BE2C (cell line): Measurements from ENCODE around the gene ZNF236.
A peak's percentile ranks its signal among the peaks of the same experiment; 100 is the strongest.

Source experiments
- DNase-seq: peaks from one replicate; pipeline ENCODE4 v3.0.0-alpha.2; 2020
- H3K27me3 ChIP-seq: fragments of 250-450 bp; sonication (Bioruptor Pico); 2 replicates; pipeline ENCODE4 v1.5.1; 2020; ENCODE audit warnings: mild to moderate bottlenecking
- H3K36me3 ChIP-seq: fragments of 250-450 bp; sonication (Bioruptor Pico); 2 replicates; pipeline ENCODE4 v1.5.1; 2020; ENCODE audit warnings: mild to moderate bottlenecking
- H3K4me1 ChIP-seq: fragments of 250-450 bp; sonication (Bioruptor Pico); 2 replicates; pipeline ENCODE4 v1.5.1; 2020
- H3K4me3 ChIP-seq: 2 replicates; pipeline ENCODE4 v1.5.1; 2011; ENCODE audit warnings: low read depth, low read length
- H3K9me3 ChIP-seq: fragments of 250-450 bp; sonication (Bioruptor Pico); 2 replicates; pipeline ENCODE4 v1.5.1; 2020
- TF ChIP-seq, protein P1 (sequence below): IDR thresholded peaks from 2 replicates; pipeline ENCODE4 v1.5.1; 2012; ENCODE audit warnings: mild to moderate bottlenecking, low read depth, low read length

The ZNF236 gene

DNA sequence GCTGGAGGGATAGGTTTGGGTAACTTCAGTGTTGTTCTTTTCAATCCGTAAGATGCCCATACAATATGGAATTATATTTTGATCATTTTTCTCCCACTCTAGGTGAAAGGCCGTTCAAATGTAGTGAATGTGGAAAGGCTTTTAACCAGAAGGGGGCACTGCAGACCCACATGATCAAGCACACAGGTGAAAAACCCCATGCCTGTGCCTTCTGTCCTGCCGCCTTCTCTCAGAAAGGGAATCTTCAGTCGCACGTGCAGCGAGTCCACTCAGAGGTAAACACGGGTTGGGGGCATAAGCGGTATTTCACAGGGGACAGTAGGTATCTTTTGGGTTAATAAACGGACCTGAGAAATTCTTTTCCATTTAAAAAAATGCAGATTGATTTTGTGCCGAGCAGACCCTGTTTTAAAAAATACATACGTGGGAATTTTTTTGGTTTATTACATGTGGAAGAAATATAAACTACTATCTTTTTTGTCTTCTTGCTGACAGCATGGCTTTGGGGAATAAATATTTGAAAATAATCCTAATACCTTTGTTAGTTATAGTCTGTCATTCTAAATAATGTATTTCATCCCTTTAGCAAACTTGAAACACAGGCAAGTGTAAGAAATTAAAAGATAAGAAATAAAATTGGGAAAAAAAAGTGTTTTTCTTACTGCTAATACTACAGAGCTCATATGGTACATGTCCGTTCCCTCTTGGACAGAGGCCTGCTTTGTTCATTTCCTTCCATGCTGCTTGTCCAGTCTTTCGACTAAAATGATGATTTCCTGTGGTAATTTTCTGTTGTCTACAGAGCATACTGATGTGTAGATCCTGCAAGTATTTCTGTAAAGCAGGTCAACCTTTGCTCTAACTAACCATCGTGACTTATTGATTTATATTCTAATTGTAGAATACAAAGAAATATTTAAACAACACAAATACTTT lies 53.3 kb downstream of the ZNF236 start:
- no peaks in the 10 kb centered on the region for H3K4me1 ChIP-seq
- TF ChIP-seq, protein P1, sequence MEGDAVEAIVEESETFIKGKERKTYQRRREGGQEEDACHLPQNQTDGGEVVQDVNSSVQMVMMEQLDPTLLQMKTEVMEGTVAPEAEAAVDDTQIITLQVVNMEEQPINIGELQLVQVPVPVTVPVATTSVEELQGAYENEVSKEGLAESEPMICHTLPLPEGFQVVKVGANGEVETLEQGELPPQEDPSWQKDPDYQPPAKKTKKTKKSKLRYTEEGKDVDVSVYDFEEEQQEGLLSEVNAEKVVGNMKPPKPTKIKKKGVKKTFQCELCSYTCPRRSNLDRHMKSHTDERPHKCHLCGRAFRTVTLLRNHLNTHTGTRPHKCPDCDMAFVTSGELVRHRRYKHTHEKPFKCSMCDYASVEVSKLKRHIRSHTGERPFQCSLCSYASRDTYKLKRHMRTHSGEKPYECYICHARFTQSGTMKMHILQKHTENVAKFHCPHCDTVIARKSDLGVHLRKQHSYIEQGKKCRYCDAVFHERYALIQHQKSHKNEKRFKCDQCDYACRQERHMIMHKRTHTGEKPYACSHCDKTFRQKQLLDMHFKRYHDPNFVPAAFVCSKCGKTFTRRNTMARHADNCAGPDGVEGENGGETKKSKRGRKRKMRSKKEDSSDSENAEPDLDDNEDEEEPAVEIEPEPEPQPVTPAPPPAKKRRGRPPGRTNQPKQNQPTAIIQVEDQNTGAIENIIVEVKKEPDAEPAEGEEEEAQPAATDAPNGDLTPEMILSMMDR: peak; percentile 67
- no peak overlapping the region for H3K4me3 ChIP-seq
- no peaks in the 10 kb centered on the region for H3K9me3 ChIP-seq
- DNase-seq: peak; percentile 44
- H3K27me3 ChIP-seq: no peaks in the 10 kb centered on the region
- H3K36me3 ChIP-seq: no peaks in the 10 kb centered on the region

- H3K4me1 ChIP-seq: no peaks in the 10 kb centered on the region
- no peaks in the 10 kb centered on the region for H3K27me3 ChIP-seq
- H3K9me3 ChIP-seq: no peaks in the 10 kb centered on the region
- no peaks in the 10 kb centered on the region for H3K36me3 ChIP-seq
- TF ChIP-seq, protein P1: no peak
- no peak overlapping the region for H3K4me3 ChIP-seq
- DNase-seq: no peak
Observed at GRCh38 chr18:76878426-76878825, 56.1 kb downstream of the ZNF236 start.

- DNase-seq: no peak
- no peaks in the 10 kb centered on the region for H3K9me3 ChIP-seq
- TF ChIP-seq, protein P1: no peak
- no peaks in the 10 kb centered on the region for H3K4me1 ChIP-seq
- H3K4me3 ChIP-seq: no peak overlapping the region
- no peaks in the 10 kb centered on the region for H3K27me3 ChIP-seq
- H3K36me3 ChIP-seq: no peaks in the 10 kb centered on the region
Observed at GRCh38 chr18:76880026-76880425, 57.7 kb downstream of the ZNF236 start.

- no peaks in the 10 kb centered on the region for H3K4me1 ChIP-seq
- TF ChIP-seq, protein P1: no peak
- H3K36me3 ChIP-seq: no peaks in the 10 kb centered on the region
- H3K9me3 ChIP-seq: no peaks in the 10 kb centered on the region
- H3K27me3 ChIP-seq: no peaks in the 10 kb centered on the region
- H3K4me3 ChIP-seq: no peak overlapping the region
- DNase-seq: no peak
Observed at GRCh38 chr18:76881744-76882143, 59.4 kb downstream of the ZNF236 start.

GRCh38 chr18:76882146-76882545 lies 59.8 kb downstream of the ZNF236 start:
- Histone ChIP-seq H3K4me3 (no peak overlapping the region), H3K4me1 (no peaks in the 10 kb centered on the region), H3K9me3 (no peaks in the 10 kb centered on the region), H3K27me3 (no peaks in the 10 kb centered on the region), H3K36me3 (no peaks in the 10 kb centered on the region)
- TF ChIP-seq, protein P1: no peak
- DNase-seq: no peak

DNA sequence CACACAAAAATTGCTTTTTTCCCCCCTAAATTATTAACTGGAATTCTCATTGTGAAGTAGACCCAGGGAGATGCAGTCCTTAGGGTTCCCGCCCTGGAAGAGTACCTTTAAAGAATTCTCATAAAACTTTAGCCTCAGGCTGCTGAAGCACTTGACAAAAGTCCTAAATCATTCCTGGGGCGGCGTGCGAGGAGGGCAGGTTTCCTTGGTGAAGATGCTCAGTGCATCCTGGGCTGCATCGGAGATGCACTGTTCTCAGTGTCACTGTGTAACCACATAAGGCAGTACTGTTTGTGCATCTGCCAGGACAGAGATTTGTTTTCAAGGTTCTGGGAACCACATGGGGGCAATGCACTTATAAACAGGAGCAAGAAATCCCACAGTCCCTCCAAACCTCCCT lies 62.6 kb downstream of the ZNF236 start:
- H3K9me3 ChIP-seq: no peaks in the 10 kb centered on the region
- H3K4me1 ChIP-seq: no peaks in the 10 kb centered on the region
- no peak for DNase-seq
- H3K27me3 ChIP-seq: no peaks in the 10 kb centered on the region
- no peak overlapping the region for H3K4me3 ChIP-seq
- TF ChIP-seq, protein P1: no peak
- H3K36me3 ChIP-seq: no peaks in the 10 kb centered on the region
